ENCODE measurements around the gene GRID1.

Gene GRID1

GRCh38 chr10:86106616-86107015 lies 260.0 kb downstream of the GRID1 start:
- no peak for TF ChIP-seq EZH2phosphoT487 (IDR thresholded peaks at IDR 0.05; ENCODE audit: low read length)
- TF ChIP-seq CTCF (IDR thresholded peaks at IDR 0.05; ENCODE audit: low read length) = no peak
- TF ChIP-seq EZH2 (optimal IDR thresholded peaks at IDR 0.05; ENCODE audit: low read depth, low read length) = no peak
- no peak overlapping the region for H3K4me3 ChIP-seq (ENCODE audit: low read length)
- H2AFZ ChIP-seq (ENCODE audit: low read length) = no peak overlapping the region
- H3K36me3 ChIP-seq (replicated peaks; ENCODE audit: insufficient read depth, low read length) = no peaks in the 10 kb centered on the region
- H3K27ac ChIP-seq (ENCODE audit: low read length) = no peak overlapping the region
- no peaks in the 10 kb centered on the region for H3F3A ChIP-seq (ENCODE audit: insufficient read depth, low read length)
- no peaks in the 10 kb centered on the region for H4K20me1 ChIP-seq (ENCODE audit: insufficient read depth, low read length)
- H3K9ac ChIP-seq (ENCODE audit: low read length) = no peak overlapping the region
- no peaks in the 10 kb centered on the region for H3K9me2 ChIP-seq (replicated peaks; ENCODE audit: insufficient read depth, low read length)
- no peaks in the 10 kb centered on the region for H3K27me3 ChIP-seq (replicated peaks; ENCODE audit: insufficient read depth, low read length)
- no peaks in the 10 kb centered on the region for H3K4me1 ChIP-seq (ENCODE audit: low read length)
- no peak for DNase-seq
- no peak overlapping the region for H3K4me2 ChIP-seq (ENCODE audit: low read depth, low read length)
- H3K9me3 ChIP-seq (replicated peaks; ENCODE audit: insufficient read depth, low read length) = no peaks in the 10 kb centered on the region
- no peaks in the 10 kb centered on the region for H3K79me2 ChIP-seq (ENCODE audit: low read length)

GRCh38 chr10:86105640-86106039 lies 261.0 kb downstream of the GRID1 start:
- Histone ChIP-seq H3K27ac (ENCODE audit: low read length) (no peak overlapping the region), H3K9me2 (replicated peaks; ENCODE audit: insufficient read depth, low read length) (no peaks in the 10 kb centered on the region), H3F3A (ENCODE audit: insufficient read depth, low read length) (no peaks in the 10 kb centered on the region), H4K20me1 (ENCODE audit: insufficient read depth, low read length) (no peaks in the 10 kb centered on the region), H3K4me3 (ENCODE audit: low read length) (no peak overlapping the region), H3K4me1 (ENCODE audit: low read length) (no peaks in the 10 kb centered on the region), H2AFZ (ENCODE audit: low read length) (no peak overlapping the region), H3K4me2 (ENCODE audit: low read depth, low read length) (no peak overlapping the region), H3K9me3 (replicated peaks; ENCODE audit: insufficient read depth, low read length) (no peaks in the 10 kb centered on the region), H3K36me3 (replicated peaks; ENCODE audit: insufficient read depth, low read length) (no peaks in the 10 kb centered on the region), H3K27me3 (replicated peaks; ENCODE audit: insufficient read depth, low read length) (no peaks in the 10 kb centered on the region), H3K79me2 (ENCODE audit: low read length) (no peaks in the 10 kb centered on the region), H3K9ac (ENCODE audit: low read length) (no peak overlapping the region)
- no peak for TF ChIP-seq EZH2 (optimal IDR thresholded peaks at IDR 0.05; ENCODE audit: low read depth, low read length)
- no peak for TF ChIP-seq CTCF (IDR thresholded peaks at IDR 0.05; ENCODE audit: low read length)
- TF ChIP-seq EZH2phosphoT487 (IDR thresholded peaks at IDR 0.05; ENCODE audit: low read length) = no peak
- DNase-seq = no peak

GRCh38 chr10:86105181-86105580 lies 261.4 kb downstream of the GRID1 start:
- TF ChIP-seq EZH2phosphoT487 (IDR thresholded peaks at IDR 0.05; ENCODE audit: low read length) (no peak), CTCF (IDR thresholded peaks at IDR 0.05; ENCODE audit: low read length) (no peak), EZH2 (optimal IDR thresholded peaks at IDR 0.05; ENCODE audit: low read depth, low read length) (no peak)
- Histone ChIP-seq H3K9ac (ENCODE audit: low read length) (no peak overlapping the region), H2AFZ (ENCODE audit: low read length) (no peak overlapping the region), H4K20me1 (ENCODE audit: insufficient read depth, low read length) (no peaks in the 10 kb centered on the region), H3F3A (ENCODE audit: insufficient read depth, low read length) (no peaks in the 10 kb centered on the region), H3K4me2 (ENCODE audit: low read depth, low read length) (no peak overlapping the region), H3K4me1 (ENCODE audit: low read length) (no peaks in the 10 kb centered on the region), H3K27me3 (replicated peaks; ENCODE audit: insufficient read depth, low read length) (no peaks in the 10 kb centered on the region), H3K79me2 (ENCODE audit: low read length) (no peaks in the 10 kb centered on the region), H3K36me3 (replicated peaks; ENCODE audit: insufficient read depth, low read length) (no peaks in the 10 kb centered on the region), H3K9me3 (replicated peaks; ENCODE audit: insufficient read depth, low read length) (no peaks in the 10 kb centered on the region), H3K9me2 (replicated peaks; ENCODE audit: insufficient read depth, low read length) (no peaks in the 10 kb centered on the region), H3K27ac (ENCODE audit: low read length) (no peak overlapping the region), H3K4me3 (ENCODE audit: low read length) (no peak overlapping the region)
- DNase-seq = no peak
